GM19372 (cell line): Measurements from ENCODE around the gene LFNG.

ENCODE experiments used
- ATAC-seq: cut with Tn5 transposase; IDR thresholded peaks from one replicate; pipeline ENCODE4 v1.9.1; 2021; ENCODE audit warnings: mild to moderate bottlenecking, low read depth, moderate library complexity; ENCODE audit not compliant: unreplicated experiment

Gene LFNG

GRCh38 chr7:2482725-2483451 lies 36.7 kb upstream of the LFNG start:
- no peak for ATAC-seq

GRCh38 chr7:2483494-2483893 lies 36.1 kb upstream of the LFNG start:
- no peak for ATAC-seq

- no peak for ATAC-seq
Observed at GRCh38 chr7:2484868-2485267, 34.7 kb upstream of the LFNG start.

- ATAC-seq = no peak
Observed at GRCh38 chr7:2487586-2488271, 31.8 kb upstream of the LFNG start.

- ATAC-seq = no peak
Observed at GRCh38 chr7:2488272-2488645, 31.3 kb upstream of the LFNG start.

- ATAC-seq = no peak
Observed at GRCh38 chr7:2488681-2489080, 30.9 kb upstream of the LFNG start.

- ATAC-seq = no peak
Observed at GRCh38 chr7:2490181-2490651, 29.4 kb upstream of the LFNG start.

- no peak for ATAC-seq
Observed at GRCh38 chr7:2492038-2492437, 27.5 kb upstream of the LFNG start.

GRCh38 chr7:2493205-2494164 lies 26.1 kb upstream of the LFNG start:
- ATAC-seq = no peak

- no peak for ATAC-seq
Observed at GRCh38 chr7:2494191-2495130, 25.1 kb upstream of the LFNG start.

GRCh38 chr7:2495418-2496299 lies 23.9 kb upstream of the LFNG start:
- no peak for ATAC-seq

GRCh38 chr7:2496375-2496774 lies 23.2 kb upstream of the LFNG start:
- ATAC-seq = no peak

GRCh38 chr7:2497065-2497464 lies 22.5 kb upstream of the LFNG start:
- no peak for ATAC-seq

- no peak for ATAC-seq
Observed at GRCh38 chr7:2497500-2498336, 21.9 kb upstream of the LFNG start.

- no peak for ATAC-seq
Observed at GRCh38 chr7:2498708-2499107, 20.9 kb upstream of the LFNG start.

GRCh38 chr7:2499181-2499580 lies 20.4 kb upstream of the LFNG start:
- no peak for ATAC-seq

- ATAC-seq = no peak
Observed at GRCh38 chr7:2499719-2500430, 19.7 kb upstream of the LFNG start.
